Epithelial cell of esophagus (primary cell): ENCODE data around the gene GRM4.

Experiments
- DNase-seq: peaks from one replicate; pipeline ENCODE4 v3.0.0; 2010; ENCODE audit warnings: low read depth
- H3K4me3 ChIP-seq: 2 replicates; pipeline ENCODE4 v1.5.1; 2011; ENCODE audit warnings: mild to moderate bottlenecking, low read length, control low read depth
- CTCF ChIP-seq: IDR thresholded peaks from 2 replicates; pipeline ENCODE4 v1.5.1; 2011; ENCODE audit warnings: low read depth, mild to moderate bottlenecking, low read length, control low read depth, inconsistent platforms; ENCODE audit not compliant: insufficient read depth; ENCODE audit errors: missing control alignments

Gene GRM4

GRCh38 chr6:33994472-33995308 is 151.2 kb downstream of the GRM4 start:
- no peak overlapping the region for H3K4me3 ChIP-seq
- no peak for TF ChIP-seq CTCF
- DNase-seq = no peak

DNA sequence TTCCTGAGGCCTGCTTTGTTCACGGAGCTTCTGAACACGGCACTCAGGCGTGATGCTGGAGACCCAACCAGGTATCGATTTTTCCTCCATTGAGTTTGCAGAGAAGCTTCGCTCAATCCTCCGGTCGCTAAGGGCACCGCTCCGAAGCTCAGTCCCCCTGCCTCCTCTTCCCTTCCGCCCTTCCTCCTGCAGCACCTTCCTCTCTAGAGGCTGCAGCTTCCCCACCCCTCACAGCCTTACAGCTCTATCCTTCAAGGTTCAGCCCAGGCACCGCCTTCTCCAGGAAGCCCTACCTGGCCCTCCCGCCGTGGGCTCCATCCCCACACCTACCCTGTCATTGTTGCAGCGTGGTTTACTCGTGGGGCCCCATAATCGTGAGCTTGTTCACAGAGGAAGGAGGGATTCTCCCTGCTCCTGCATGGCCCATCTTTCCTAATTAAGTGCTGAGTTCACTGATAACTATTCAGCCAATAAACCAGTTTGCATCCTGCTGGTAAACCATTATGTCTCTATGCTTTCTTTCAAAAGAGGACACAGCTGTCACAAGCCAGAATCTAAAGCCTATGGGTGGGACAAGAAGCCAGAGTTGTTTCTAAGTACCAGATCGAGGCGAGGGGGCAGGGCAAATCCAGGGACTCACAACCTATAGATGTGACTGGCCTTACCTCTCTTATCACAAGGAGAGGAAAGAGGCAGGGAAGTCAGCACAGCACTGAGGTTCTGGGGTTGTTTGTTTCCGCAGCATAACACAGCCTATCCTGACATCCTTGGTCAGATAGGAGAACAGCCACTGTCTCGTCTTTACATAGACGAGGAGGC is 152.0 kb downstream of the GRM4 start:
- TF ChIP-seq CTCF = no peak
- no peak overlapping the region for H3K4me3 ChIP-seq
- no peak for DNase-seq

GRCh38 chr6:33993091-33993490 is 152.8 kb downstream of the GRM4 start:
- no peak overlapping the region for H3K4me3 ChIP-seq
- TF ChIP-seq CTCF = no peak
- no peak for DNase-seq

DNA sequence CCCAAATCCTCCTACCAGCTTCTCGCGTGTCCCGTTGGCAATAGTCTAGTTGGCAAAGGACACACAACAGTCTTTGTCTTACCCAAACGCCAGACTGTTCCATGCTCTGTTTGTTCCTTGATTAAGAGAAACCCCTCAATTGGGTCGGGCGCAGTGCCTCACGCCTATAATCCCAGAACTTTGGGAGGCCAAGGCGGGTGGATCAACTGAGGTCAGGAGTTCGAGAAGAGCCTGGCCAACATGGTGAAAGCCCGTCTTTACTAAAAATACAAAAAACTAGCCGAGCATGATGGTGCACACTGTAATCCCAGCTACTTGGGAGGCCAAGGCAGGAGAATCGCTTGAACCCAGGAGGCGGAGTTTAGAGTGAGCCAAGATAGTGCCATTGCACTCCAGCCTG is 153.7 kb downstream of the GRM4 start:
- no peak for TF ChIP-seq CTCF
- no peak overlapping the region for H3K4me3 ChIP-seq
- DNase-seq = no peak

GRCh38 chr6:33991610-33992009 is 154.3 kb downstream of the GRM4 start:
- H3K4me3 ChIP-seq = no peak overlapping the region
- no peak for DNase-seq
- no peak for TF ChIP-seq CTCF

DNA sequence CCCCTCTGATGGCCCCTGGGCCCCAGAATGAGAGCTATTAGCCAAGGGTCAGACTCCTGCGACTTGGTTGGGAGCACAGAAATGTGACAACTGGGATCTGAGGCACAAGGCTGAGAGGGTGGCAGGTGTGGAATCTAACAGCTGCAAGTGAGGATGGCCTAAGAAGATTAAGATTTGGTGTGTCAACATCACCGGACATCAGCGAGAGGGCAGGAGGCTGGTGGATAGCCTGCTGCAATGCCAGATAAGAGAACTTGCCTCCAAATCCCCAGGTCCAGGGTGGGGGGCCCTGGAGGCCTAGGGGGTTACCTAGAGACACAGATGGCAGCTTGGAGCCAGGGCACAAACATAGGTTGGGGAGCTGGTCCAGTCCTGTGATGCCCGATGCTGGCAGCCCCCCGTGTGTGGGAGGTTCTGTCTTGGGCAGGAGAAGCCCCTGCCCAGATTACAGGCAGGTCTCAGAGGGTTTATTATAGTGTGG is 155.8 kb downstream of the GRM4 start:
- no peak for TF ChIP-seq CTCF
- no peak for DNase-seq
- H3K4me3 ChIP-seq = no peak overlapping the region
